Liver (tissue), 9 donors: Measurements from ENCODE around the gene RABAC1. TPM values are rescaled to one million over a fixed set of nuclear protein-coding genes. Genes with fewer than 3 reads are reported as not detected.

Experiments
- DNase-seq: peaks from one replicate; pipeline ENCODE4 v3.0.0-alpha.2; 2017; ENCODE audit warnings: low spot score
- H3K27ac ChIP-seq, 2 donors: one replicate each; pipeline ENCODE4 v1.7.0; 2013; ENCODE audit warnings: inconsistent platforms in 2 of 2, low read length in 2 of 2, control low read depth in 1 of 2, low read depth in 1 of 2, mild to moderate bottlenecking in 1 of 2
- H3K27me3 ChIP-seq, 4 donors: one replicate each; pipeline versions ENCODE4 v1.6.1 to v1.7.0; 2013; ENCODE audit warnings: low read length in 3 of 4, inconsistent platforms in 1 of 4, mild to moderate bottlenecking in 1 of 4, moderate library complexity in 1 of 4; ENCODE audit not compliant: control insufficient read depth in 4 of 4, insufficient read depth in 4 of 4
- H3K36me3 ChIP-seq, 4 donors: one replicate each; pipeline versions ENCODE4 v1.6.1 to v1.7.0; 2013; ENCODE audit warnings: low read length in 3 of 4, mild to moderate bottlenecking in 3 of 4, low read depth in 1 of 4, moderate library complexity in 1 of 4; ENCODE audit not compliant: control insufficient read depth in 4 of 4, insufficient read depth in 3 of 4
- H3K4me1 ChIP-seq, 4 donors: one replicate each; pipeline versions ENCODE4 v1.6.1 to v1.7.0; 2013; ENCODE audit warnings: low read length in 3 of 4, mild to moderate bottlenecking in 3 of 4, moderate library complexity in 1 of 4; ENCODE audit not compliant: control insufficient read depth in 4 of 4, insufficient read depth in 4 of 4
- H3K4me3 ChIP-seq, 3 donors: one replicate each; pipeline versions ENCODE4 v1.6.1 to v1.7.0; 2013; ENCODE audit warnings: low read length in 3 of 3, control low read depth in 1 of 3, low read depth in 1 of 3, mild to moderate bottlenecking in 1 of 3
- H3K9ac ChIP-seq, 2 donors: one replicate each; pipeline ENCODE4 v1.7.0; 2013; ENCODE audit warnings: low read length in 2 of 2, mild to moderate bottlenecking in 2 of 2, moderate library complexity in 2 of 2, control low read depth in 1 of 2, low read depth in 1 of 2
- H3K9me3 ChIP-seq, 4 donors: one replicate each; pipeline versions ENCODE4 v1.6.1 to v1.7.0; 2013; ENCODE audit warnings: low read length in 3 of 4; ENCODE audit not compliant: control insufficient read depth in 4 of 4
- ATF3 ChIP-seq: IDR thresholded peaks from 2 replicates; pipeline ENCODE4 v1.6.1; 2016; ENCODE audit warnings: antibody characterized with exemption
- CTCF ChIP-seq: fragments of 150-350 bp; IDR thresholded peaks from 2 replicates; pipeline ENCODE4 v1.5.1; 2017; ENCODE audit warnings: improper control_type of control experiment, low read depth, low read length; ENCODE audit not compliant: missing input control
- EGR1 ChIP-seq, 2 donors: IDR thresholded peaks; 2 replicates each; pipeline ENCODE4 v1.6.1; 2016 to 2018; ENCODE audit warnings: antibody characterized with exemption in 2 of 2, low read depth in 2 of 2
- FOXA1 ChIP-seq: IDR thresholded peaks from 2 replicates; pipeline ENCODE4 v1.6.1; 2016; ENCODE audit warnings: antibody characterized with exemption
- FOXA2 ChIP-seq: IDR thresholded peaks from 2 replicates; pipeline ENCODE4 v1.6.1; 2016; ENCODE audit warnings: antibody characterized with exemption
- GABPA ChIP-seq, 2 donors: IDR thresholded peaks in 1 of 2; conservative IDR thresholded peaks in 1 of 2; 2 replicates each; pipeline ENCODE4 v1.6.1; 2016; ENCODE audit warnings: antibody characterized with exemption in 2 of 2, mild to moderate bottlenecking in 1 of 2, moderate library complexity in 1 of 2
- HNF4A ChIP-seq, 2 donors: conservative IDR thresholded peaks; 2 replicates each; pipeline ENCODE4 v1.6.1; 2016; ENCODE audit warnings: antibody characterized with exemption in 2 of 2, mild to moderate bottlenecking in 2 of 2
- HNF4G ChIP-seq: IDR thresholded peaks from 2 replicates; pipeline ENCODE4 v1.6.1; 2016; ENCODE audit warnings: antibody characterized with exemption
- JUND ChIP-seq, 2 donors: IDR thresholded peaks; 2 replicates each; pipeline ENCODE4 v1.6.1; 2016; ENCODE audit warnings: antibody characterized with exemption in 2 of 2
- MAX ChIP-seq: IDR thresholded peaks from 2 replicates; pipeline ENCODE4 v1.6.1; 2016; ENCODE audit warnings: antibody characterized with exemption
- NR2F2 ChIP-seq: IDR thresholded peaks from 2 replicates; pipeline ENCODE4 v1.6.1; 2016; ENCODE audit warnings: antibody characterized with exemption
- RAD21 ChIP-seq, 2 donors: IDR thresholded peaks; 2 replicates each; pipeline ENCODE4 v1.6.1; 2016; ENCODE audit warnings: antibody characterized with exemption in 2 of 2, mild to moderate bottlenecking in 2 of 2
- REST ChIP-seq: IDR thresholded peaks from 2 replicates; pipeline ENCODE4 v1.6.1; 2016; ENCODE audit warnings: antibody characterized with exemption, mild to moderate bottlenecking
- RXRA ChIP-seq, 2 donors: IDR thresholded peaks; 2 replicates each; pipeline ENCODE4 v1.6.1; 2017 to 2018; ENCODE audit warnings: antibody characterized with exemption in 2 of 2, mild to moderate bottlenecking in 1 of 2
- SP1 ChIP-seq: IDR thresholded peaks from 2 replicates; pipeline ENCODE4 v1.6.1; 2018; ENCODE audit warnings: antibody characterized with exemption, mild to moderate bottlenecking
- TAF1 ChIP-seq: conservative IDR thresholded peaks from 2 replicates; pipeline ENCODE4 v1.6.1; 2016; ENCODE audit warnings: antibody characterized with exemption, mild to moderate bottlenecking
- YY1 ChIP-seq: IDR thresholded peaks from 2 replicates; pipeline ENCODE4 v1.6.1; 2016; ENCODE audit warnings: antibody characterized with exemption, mild to moderate bottlenecking
- ZBTB33 ChIP-seq: IDR thresholded peaks from 2 replicates; pipeline ENCODE4 v1.6.1; 2016; ENCODE audit warnings: antibody characterized with exemption
- WGBS: extraction: QIAGEN DNeasy Blood & Tissue Kit; methylation state at CpG from one replicate; pipeline ENCODE4 v1.1.7; 2013; 5-methylcytosine and 5-hydroxymethylcytosine counted together
- polyA plus RNA-seq, 2 donors: library from polyadenylated mRNA; stranded (reverse) in 1 of 2; unstranded in 1 of 2; fragments of 200-250 nt in 1 of 2; fragments of >200 nt in 1 of 2; fragmentation: Nextera tagmentation in 1 of 2; extraction: Ambion mirVana in 1 of 2; gene quantifications; one replicate each; pipeline versions ENCODE4 v1.2.1 to v1.2.3, GENCODE V29; 2013 to 2015
- total RNA-seq, 2 donors: library from RNA; depleted of rRNA; stranded (reverse); fragments of >200 nt; gene quantifications; one replicate each; pipeline ENCODE4 v1.2.3, GENCODE V29; 2014
- donor health status: healthy.
- donor health status: healthy.
- donor health status: healthy.
- donor health status: healthy.
- donor health status: healthy.

The RABAC1 gene
- total and polyA plus RNA-seq, 4 donors, result 43.2 to 161 (median 99.3) TPM

- no peak overlapping the region for H3K4me3 ChIP-seq
- TF ChIP-seq HNF4A (conservative IDR thresholded peaks at IDR 0.05) (no peak), YY1 (no peak), ZBTB33 (no peak), FOXA1 (no peak), EGR1 (IDR thresholded peaks at IDR 0.05; ENCODE audit: low read depth in 2 of 2) (no peak), RXRA (IDR thresholded peaks at IDR 0.05) (no peak), HNF4G (no peak), SP1 (no peak), NR2F2 (no peak), CTCF (no peak), RAD21 (IDR thresholded peaks at IDR 0.05) (no peak), MAX (no peak), GABPA (IDR thresholded peaks at IDR 0.05 in 1 of 2, conservative IDR thresholded peaks at IDR 0.05 in 1 of 2) (no peak), FOXA2 (no peak), JUND (IDR thresholded peaks at IDR 0.05) (no peak), ATF3 (no peak), REST (no peak), TAF1 (no peak)
- no peak for DNase-seq
These were observed 6.0 kb upstream of the RABAC1 start for GRCh38 chr19:41965106-41965505.

More at GRCh38 chr19:41965106-41965505, 6.0 kb upstream of the RABAC1 start:
- no peak overlapping the region for H3K9ac ChIP-seq
- H3K27me3 ChIP-seq, result peaks cover 0 to 3% (median 0%) of the 10 kb centered on the region in 4 donors
- WGBS, result 58% methylated on average over 5 of the region's 5 CpGs
- H3K27ac ChIP-seq, result no peak overlapping the region
- no peaks in the 10 kb centered on the region for H3K4me1 ChIP-seq
- no peaks in the 10 kb centered on the region for H3K36me3 ChIP-seq
- no peaks in the 10 kb centered on the region for H3K9me3 ChIP-seq
